ENCODE data around the gene STT3B.
"Not testable (repeated sequence)": the region's sequence is repeated elsewhere in the genome, so short reads cannot be mapped to it uniquely, and the experiment has no call there.

The STT3B gene

DNA sequence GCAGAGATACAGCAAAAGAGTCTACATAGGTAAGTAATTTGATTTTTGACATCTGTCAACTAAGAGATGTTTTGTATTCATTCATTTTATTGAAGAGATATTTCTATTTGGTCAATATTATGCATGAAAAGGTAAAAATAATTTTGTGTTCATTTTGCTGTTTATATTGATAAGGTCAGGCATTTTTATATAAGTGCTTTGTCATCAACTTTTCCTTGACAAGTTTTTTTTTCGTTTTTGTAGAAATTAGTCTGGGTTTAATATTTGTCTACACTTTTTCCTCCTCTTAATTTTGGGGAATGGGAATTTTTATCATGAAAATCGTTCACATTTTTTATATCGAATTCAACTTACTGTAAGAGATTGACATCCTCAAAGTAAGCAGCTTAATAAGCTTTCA lies 67.7 kb downstream of the STT3B start:
- no peak for DNase-seq (ENCODE audit: low read depth in 2 of 2)

DNA sequence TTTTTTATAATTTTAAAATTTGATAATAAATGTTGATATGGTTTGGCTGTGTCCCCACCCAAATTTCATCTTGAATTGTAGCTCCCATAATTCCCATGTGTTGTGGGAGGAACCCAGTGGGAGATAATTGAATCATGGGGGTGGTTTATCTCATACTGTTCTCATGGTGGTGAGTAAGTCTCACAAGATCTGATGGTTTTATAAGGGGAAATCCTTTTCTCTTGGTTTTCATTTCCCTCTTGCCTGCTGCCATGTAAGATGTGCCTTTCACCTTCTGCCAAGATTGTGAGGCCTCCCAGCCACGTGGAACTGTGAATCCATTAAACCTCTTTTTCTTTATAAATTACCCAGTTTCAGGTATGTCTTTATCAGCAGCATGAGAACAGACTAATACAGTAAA lies 72.6 kb downstream of the STT3B start:
- not testable (repeated sequence) for DNase-seq (ENCODE audit: low read depth in 2 of 2)

DNA sequence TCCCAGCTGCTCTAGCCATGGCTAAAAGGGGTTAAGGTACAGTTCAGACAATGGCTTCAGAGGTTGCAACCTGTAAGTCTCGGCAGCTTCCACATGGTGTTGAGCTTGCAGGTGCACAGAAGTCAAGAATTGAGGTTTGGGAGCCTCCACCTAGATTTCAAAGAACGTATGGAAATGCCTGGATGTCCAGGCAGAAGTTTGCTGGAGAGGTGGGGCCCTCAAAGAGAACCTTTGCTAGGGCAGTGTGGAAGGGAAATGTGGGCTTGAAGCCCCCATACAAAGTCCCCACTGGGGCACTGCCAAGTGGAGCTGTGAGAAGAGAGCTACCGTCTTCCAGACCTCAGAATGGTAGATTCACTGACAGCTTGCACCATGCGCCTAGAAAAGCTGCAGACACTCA lies 73.7 kb downstream of the STT3B start:
- DNase-seq (ENCODE audit: low read depth in 2 of 2), result no peak

DNA sequence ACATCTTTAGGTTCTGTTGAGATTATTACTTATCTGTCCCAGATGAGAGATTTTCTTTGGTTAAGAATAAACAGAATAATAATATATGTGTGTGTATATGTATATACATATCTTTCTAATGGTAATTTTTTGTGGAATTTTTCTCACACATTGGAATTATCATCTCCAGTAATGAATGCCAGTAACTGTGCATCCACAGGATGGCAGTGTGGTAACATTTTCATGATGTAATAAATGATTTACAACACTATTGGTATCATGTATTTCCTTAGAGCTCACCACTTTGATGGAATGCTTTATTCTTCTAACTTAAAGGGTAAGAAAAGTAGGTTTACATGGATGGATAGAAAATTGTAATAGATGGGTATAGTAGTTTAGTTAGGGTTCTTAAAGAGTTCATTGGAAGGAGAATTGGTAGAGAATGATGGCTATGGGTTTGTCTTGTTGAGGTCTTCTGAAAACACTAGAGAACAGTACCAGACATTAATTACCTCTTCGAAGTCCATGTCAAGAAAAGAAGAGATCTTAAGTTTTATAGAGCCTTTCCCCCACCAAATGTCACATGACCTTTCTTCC lies 78.1 kb downstream of the STT3B start:
- no peak for DNase-seq (ENCODE audit: low read depth in 2 of 2)

DNA sequence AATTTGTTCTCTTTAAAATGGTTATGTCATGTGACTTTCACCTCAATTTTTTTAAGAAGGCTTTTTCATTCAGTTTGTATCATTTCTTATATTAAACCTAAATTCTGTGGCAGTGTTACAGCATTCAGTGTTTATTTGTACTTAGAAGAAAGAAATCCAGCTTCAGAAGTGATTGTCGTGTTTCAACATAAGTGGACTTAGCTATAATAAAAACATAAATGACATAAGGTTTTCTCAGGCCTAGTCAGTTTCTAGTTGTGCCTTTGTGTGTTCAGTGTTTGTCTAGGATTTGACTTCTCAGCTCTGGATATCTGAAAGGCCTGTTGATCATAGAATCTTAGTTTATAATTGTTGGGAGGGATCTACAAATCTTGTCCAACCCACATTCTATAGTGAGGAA lies 80.5 kb downstream of the STT3B start:
- no peak for DNase-seq (ENCODE audit: low read depth in 2 of 2)

DNA sequence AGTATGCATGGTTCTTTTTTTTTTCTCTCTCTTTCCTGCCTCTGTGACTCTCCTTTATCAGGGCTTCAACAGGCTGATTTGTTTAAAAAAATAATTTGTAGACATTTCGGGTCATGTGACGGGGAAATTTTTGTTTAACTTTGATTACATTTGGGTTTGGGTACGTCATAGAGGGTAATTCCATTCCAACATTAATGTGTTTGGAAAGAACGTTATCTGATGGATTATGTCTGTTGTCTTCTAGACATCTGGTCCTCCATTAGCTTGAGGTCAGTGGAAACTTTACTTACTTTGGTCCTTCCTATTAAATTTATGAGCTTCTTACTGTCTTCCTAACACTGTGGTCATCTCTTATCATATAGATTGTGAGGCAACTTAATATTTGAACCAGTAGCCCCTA lies 80.9 kb downstream of the STT3B start:
- no peak for DNase-seq (ENCODE audit: low read depth in 2 of 2)

DNA sequence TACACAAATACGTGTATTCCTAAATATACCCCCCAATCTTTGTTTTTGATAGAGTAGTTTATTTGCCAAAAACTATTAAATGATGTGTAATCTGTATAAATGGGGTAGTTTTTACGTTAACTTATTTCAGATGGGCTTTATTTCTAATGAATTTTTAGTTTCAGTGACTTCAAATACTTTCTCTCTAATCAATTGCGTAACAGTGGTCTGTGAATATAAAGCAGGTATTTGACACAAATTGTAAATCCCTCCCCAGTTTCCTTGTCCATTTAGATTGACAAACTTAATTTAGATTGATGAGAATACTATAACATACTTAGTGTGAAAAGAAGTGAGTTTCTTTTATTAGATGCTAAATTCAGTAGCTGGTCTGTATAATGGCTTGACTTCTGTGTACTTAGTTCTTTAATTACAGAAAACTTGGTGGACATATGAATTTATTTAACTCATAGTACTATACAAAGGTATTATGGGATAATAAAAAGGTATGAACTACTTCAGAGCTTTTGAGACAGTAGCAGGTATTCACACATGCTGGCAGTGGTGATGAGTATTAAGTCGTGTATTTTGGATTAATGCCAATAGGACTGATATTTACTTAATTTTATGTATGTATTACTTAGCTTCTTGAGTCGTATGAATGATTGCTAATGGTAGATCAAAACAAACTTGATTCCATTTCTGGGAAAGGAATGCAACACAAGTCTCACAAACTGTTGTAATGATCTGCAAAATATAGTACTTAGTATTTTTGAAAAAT lies 81.6 kb downstream of the STT3B start:
- DNase-seq (ENCODE audit: low read depth in 2 of 2), result no peak

DNA sequence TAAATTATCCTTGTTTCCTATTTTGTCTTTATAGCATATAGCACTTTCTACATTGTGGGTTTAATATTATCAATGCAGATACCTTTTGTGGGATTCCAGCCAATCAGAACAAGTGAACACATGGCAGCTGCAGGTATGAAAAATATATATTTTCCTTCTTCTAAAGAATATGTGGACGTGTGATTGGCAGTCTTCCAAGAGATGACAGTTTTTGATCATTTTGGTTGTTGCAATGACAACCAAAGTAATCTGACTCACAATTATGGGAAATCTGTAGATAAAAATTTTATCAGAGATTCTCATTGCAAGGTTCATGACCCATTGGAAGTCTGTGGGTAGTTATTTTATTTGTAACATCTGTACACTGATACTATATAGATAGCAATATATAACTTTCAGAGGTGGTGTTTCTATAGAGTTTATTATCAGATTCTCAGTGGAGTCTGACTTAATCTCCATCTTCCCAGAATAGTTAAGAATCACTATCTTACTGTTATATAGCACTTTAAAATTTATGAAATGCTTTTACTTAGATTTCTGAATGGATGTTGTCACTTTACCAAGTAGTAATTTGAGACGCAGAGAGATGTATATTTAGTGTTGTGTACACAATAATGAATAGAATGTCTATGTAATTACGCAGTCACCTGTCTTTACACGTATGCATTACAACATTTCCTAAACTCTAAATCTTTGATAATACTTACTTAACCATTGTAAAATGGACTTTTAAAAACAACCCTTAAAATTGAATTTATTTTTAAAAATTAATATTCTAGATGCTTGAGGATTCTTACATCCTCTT lies 82.5 kb downstream of the STT3B start:
- no peak for DNase-seq (ENCODE audit: low read depth in 2 of 2)

DNA sequence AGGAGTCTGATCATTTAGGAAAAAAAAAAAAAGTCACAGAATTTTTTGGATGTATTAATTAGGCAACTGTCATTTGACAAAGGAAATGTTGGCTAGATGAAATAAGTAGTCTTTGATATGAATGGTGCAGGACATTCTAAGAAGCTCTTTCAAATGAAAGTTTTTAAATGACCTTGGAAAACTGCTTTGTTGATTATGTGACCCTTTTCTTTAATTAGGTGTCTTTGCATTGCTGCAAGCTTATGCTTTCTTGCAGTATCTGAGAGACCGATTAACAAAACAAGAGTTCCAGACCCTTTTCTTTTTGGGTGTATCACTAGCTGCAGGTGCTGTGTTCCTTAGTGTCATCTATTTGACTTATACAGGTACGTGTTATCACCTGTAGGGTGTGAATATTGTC lies 84.0 kb downstream of the STT3B start:
- no peak for DNase-seq (ENCODE audit: low read depth in 2 of 2)

DNA sequence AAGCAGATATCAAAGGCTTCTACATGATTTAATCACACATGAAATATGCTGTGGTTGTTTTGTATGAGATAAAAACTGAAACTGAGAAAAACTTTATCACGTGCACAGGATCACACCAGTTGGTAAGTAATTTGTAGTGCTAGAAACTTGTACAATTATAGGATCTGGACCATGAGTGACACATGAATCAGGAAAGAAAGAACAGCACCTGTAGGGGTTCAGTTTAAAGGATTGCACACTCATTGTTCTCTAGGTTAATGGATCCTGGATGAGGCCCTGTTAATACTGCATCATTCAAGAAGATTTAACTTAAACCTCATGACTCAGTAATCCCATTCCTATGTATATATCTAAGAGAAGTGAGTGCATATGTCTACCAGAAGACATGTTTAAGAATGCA lies 87.9 kb downstream of the STT3B start:
- DNase-seq (ENCODE audit: low read depth in 2 of 2), result no peak

DNA sequence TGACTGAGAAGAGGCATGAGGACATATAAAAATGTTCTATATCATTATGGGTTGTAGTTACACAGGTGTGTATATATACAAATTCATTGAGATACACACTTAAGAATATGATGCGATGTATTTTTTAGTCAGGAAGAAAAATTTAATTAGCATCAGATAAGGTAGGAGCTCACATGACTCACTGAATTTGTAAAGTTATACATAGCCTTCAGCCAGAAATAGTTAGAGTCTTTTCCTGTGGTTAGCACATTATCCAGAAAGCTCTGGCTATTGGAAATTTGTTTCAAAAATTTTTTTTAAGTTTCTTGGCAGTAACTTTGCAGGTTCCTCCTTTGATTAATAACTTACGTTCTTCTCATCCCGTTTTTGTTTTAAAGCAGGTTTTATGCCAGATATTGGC lies 88.6 kb downstream of the STT3B start:
- no peak for DNase-seq (ENCODE audit: low read depth in 2 of 2)

DNA sequence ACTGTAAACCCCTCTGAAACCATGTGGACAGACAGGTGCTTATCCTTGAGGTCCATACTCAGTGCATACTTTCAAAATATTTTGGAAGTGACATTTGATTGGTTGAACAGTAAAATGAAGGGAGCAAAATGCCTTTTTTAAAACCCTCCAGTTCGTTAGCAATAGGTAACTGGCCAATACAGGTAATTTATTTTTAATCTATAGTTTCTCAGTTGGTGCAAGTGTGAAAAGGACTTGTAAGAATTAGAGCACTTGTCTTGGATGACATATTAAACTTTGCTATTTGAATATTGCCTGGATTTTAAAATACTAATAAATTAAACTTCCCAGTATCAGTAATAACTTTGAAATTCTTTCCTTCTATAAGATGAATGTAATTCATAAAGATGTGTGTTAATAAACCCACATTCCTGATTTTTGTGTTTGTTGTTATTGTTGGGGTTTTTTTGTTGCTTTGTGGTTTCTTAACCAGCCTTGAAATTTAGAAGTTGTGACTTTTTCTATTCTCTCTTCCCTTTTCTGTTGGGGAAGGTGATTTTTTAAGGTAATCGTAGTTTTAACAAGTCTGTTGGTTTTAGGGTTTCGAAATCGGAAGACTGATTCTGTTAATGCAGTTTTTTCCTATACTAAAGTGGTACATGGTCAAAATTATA lies 90.0 kb downstream of the STT3B start:
- DNase-seq (ENCODE audit: low read depth in 2 of 2), result no peak

DNA sequence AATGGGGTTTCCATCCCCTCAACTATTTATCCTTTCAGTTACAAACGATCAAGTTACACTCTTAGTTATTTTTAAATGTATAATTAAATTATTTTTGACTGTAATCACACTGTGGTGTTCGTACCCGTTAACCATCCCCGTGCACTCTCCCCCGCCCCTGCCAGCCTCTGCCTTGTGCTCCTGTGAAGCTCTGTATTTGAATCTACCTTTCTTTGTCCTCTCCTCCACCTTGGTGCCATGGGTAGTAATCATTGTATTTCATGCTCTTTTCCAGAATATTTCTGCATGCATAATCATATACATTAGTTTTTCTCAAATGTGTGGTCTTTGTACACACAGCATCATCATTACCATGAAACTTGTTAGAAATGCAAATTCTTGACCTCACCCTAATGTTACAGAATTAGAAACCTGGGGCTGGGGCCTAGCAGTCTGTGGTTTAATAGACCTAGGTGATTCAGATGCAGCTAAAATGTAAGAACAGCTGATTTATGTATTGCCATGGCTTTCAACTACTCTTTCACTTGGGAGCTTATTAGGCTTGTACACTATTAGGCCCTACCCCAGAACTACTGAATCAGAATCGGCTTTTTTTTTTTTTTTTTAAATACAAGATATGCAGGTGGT lies 91.5 kb downstream of the STT3B start:
- no peak for DNase-seq (ENCODE audit: low read depth in 2 of 2)

DNA sequence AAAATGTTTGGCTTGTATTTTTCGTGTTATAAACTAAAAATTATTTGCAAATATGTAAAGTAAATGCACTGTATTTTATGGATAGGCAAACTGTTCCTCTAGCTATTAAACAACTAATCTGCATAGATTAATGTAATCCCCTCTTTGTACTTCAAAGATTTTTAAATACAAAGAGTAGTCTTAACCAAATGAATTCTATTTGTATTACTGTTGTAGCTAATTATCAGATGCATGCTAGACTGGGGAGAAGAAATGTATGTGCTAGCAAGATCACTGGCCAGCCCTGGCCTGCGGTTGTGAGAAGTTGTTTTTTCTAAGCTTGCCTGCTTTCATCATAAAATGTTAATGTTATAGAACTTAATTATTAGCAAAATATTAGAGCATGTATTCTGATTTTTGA lies 92.6 kb downstream of the STT3B start:
- no peak for DNase-seq (ENCODE audit: low read depth in 2 of 2)

DNA sequence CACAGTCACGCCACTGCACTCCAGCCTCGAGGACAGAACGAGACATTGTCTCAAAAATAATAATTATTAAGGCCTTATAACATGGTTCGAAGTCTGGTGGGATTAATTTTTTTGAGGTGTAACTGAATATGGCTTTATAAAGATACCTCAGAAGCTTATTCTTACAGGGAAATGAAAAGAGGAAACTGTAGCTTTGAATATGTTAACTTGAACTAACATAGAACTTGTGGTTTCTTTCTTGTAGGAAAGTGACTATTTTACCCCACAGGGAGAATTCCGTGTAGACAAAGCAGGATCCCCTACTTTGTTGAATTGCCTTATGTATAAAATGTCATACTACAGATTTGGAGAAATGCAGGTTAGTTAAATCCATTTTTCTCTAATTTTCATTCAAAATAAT lies 96.3 kb downstream of the STT3B start:
- no peak for DNase-seq (ENCODE audit: low read depth in 2 of 2)

DNA sequence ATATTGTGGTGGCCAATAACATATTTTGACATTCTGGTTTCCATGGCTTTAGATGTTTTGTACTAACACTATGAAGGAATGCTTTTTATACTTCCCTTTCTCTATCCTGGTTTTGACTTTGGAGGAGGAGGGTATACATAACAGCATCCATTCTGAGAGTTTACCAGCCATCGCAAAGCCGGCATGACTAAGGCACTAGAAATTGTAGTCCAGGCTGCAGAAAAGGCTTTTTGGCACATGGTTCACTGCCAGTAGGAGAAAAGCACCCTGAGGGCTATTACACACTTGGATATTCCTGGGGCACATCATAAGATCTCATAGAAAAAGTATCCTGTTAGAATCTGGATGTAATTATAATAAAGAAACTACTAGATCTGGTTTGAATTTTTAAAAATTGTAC lies 101.8 kb downstream of the STT3B start:
- no peak for DNase-seq (ENCODE audit: low read depth in 2 of 2)

DNA sequence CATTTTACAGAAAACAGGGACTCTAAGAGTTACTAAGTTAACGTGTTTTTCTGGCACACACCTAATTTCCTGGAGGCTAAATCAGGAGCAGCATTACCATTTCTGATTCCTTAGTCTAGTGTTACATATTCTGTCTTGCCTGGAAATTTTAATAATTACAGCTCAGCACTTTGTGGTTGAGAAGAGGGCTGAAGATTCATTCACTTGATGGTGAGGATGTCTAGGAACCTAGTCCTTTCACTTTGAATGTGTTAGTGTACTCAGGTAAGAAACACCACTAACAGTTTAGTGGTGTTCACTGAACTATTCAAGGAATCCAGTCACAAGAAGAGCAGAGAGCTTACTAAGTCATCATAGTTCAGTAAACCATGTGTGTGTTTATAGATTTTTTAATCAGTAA lies 102.8 kb downstream of the STT3B start:
- DNase-seq (ENCODE audit: low read depth in 2 of 2), result no peak

DNA sequence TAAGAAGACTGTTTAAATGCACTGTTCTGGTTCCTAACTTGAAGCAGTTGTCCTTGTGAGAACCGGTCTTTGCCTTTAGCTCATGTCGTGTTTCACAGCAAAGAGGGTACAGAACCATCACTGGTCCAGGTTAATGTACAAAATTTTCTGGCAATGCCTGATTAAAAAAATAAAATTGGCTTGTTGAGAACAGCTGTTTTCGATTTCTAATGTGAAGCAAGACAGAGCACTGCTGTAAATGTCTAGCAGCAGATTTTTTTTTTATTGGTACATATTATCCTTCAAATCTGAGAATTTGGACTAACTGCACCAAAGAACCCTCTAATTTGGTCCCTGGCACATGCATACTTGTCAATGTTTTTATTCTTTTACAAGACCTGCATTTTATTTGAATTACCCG lies 103.3 kb downstream of the STT3B start:
- no peak for DNase-seq (ENCODE audit: low read depth in 2 of 2)

DNA sequence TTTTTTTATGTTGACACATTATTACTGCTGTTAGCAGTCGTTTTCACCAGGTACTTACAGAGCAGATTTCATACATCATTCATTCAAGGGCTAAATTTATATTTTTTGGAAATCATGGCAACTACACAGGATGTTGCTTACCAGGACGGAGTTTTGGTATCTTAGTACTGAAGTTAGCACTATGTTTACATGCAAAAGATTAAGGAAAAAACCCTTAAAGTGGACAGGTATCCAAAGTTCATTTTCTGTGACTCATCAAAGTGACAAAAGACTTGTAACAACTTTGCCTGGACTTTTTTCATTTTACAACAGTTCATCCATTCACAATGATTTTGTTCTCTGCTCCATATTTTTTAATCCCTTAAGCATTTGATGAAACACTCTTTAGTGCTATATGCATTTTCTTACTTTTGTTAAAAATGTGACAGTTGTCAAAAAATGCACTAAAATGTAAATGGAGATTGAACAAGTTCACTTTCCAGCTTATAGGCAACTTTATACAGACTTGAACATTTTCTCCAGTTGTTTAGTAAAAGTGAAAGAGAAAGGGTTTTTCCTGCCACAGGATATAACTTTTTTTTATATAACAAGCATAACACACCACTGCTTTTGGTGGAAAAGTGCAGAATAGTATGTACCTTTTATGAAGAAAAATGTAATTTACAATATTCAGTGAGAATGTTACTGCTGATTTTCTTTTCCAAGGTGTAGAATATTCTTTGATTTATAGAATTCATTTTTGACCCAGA lies 104.1 kb downstream of the STT3B start:
- DNase-seq (ENCODE audit: low read depth in 2 of 2), result no peak

DNA sequence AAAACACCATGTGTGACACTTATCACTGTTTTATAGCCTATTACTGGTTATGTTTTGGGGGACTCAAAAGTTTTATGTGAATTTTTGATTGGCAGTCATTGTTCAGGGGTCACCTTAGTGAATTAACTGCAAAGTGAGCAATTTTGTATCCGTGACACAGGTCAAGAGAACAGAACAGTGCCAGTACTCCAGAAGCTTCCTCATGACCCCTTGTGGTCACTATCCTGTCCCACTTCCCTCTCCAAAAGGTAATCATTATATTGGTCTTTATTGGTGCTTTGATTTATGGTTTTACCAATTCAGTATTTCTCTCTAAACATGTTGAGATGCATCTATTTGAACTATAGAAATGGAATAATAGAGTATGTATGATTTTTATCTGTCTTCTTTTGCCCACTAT lies 107.1 kb downstream of the STT3B start:
- DNase-seq (ENCODE audit: low read depth in 2 of 2), result no peak

DNA sequence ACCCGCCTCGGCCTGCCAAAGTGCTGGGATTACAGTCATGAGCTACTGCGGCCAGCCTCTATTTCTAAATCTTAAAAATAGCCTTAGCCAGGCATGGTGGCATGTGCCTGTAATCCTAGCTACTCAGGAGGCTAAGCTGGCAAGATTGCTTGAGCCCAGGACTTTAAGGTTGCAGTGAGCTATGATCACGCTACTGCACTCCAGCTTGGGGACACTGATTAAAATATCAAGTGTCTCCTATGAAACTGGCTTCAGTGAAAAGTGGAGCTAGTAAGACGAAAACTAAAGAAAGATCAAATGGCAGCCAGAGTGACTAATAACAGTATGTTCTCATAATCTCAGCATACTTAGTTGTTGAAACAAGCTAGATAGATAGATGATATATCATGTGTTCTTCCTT lies 112.5 kb downstream of the STT3B start:
- no peak for DNase-seq (ENCODE audit: low read depth in 2 of 2)
